WI38 (cell line): ENCODE measurements around the gene GDPD3.
A peak's percentile ranks its signal among the peaks of the same experiment; 100 is the strongest.
"Not testable (repeated sequence)": the region's sequence is repeated elsewhere in the genome, so short reads cannot be mapped to it uniquely, and the experiment has no call there.

ENCODE experiments used
- H3K4me3 ChIP-seq: 2 replicates; pipeline ENCODE4 v1.5.1; 2011; ENCODE audit warnings: low read depth, mild to moderate bottlenecking, control low read depth, low read length
- TF ChIP-seq, protein P1 (sequence below): IDR thresholded peaks from 2 replicates; pipeline ENCODE4 v1.5.1; 2012; ENCODE audit warnings: low read depth, mild to moderate bottlenecking, control low read depth, low read length

Gene GDPD3

GRCh38 chr16:30137897-30138296, 24.6 kb upstream of the GDPD3 start:
- no peak overlapping the region for H3K4me3 ChIP-seq
- TF ChIP-seq, protein P1, sequence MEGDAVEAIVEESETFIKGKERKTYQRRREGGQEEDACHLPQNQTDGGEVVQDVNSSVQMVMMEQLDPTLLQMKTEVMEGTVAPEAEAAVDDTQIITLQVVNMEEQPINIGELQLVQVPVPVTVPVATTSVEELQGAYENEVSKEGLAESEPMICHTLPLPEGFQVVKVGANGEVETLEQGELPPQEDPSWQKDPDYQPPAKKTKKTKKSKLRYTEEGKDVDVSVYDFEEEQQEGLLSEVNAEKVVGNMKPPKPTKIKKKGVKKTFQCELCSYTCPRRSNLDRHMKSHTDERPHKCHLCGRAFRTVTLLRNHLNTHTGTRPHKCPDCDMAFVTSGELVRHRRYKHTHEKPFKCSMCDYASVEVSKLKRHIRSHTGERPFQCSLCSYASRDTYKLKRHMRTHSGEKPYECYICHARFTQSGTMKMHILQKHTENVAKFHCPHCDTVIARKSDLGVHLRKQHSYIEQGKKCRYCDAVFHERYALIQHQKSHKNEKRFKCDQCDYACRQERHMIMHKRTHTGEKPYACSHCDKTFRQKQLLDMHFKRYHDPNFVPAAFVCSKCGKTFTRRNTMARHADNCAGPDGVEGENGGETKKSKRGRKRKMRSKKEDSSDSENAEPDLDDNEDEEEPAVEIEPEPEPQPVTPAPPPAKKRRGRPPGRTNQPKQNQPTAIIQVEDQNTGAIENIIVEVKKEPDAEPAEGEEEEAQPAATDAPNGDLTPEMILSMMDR, result no peak

DNA sequence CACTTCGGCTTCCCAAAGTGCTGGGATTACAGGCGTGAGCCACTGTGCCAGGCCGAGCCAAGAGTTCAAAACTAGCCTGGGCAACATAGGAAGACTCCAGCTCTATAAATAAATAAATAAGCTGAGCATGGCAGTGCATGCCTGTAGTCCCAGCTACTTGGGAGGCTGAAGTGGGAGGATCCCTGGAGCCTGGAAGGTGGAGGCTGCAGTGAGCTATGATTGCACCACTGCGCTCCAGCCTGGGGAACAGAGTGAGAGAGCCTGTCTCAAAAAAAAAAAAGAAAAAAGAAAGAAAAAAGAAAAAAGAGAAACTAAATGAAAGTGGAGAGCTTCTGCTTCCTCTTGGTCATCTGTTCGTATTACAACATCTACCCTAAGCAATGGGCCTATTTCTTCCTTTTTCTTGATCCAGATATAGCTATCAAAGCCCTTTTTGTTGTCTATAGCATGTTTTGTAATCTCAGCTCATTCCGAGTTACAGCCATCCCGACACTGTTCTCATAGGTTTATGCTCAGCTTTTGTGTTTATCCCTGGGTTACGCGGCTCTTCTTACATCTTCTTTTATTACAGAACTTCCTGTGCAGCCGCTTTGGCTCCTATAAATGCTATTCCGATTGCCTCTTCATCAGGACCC, 23.8 kb upstream of the GDPD3 start:
- no peak overlapping the region for H3K4me3 ChIP-seq
- TF ChIP-seq, protein P1, result no peak

DNA sequence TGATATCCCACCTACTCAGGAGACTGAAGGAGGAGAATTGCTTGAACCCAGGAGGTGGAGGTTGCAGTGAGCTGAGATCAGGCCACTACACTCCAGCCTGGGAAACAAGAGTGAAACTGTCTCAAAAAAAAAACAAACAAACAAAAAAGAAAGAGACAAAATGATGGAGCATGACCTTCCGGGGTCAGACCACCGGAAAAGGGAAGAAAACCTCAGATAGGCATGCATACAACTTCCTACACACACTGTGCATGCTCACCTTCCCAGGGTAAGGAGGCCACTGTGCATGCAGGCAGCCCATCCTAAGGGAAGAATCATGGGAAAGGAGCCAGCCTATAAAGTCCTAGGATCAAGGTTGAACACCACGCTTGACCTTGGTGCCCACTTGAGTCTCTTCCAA, 19.3 kb upstream of the GDPD3 start:
- TF ChIP-seq, protein P1, result no peak
- H3K4me3 ChIP-seq, result no peak overlapping the region

- TF ChIP-seq, protein P1, result no peak
Measured at GRCh38 chr16:30131869-30132475, 18.6 kb upstream of the GDPD3 start.

DNA sequence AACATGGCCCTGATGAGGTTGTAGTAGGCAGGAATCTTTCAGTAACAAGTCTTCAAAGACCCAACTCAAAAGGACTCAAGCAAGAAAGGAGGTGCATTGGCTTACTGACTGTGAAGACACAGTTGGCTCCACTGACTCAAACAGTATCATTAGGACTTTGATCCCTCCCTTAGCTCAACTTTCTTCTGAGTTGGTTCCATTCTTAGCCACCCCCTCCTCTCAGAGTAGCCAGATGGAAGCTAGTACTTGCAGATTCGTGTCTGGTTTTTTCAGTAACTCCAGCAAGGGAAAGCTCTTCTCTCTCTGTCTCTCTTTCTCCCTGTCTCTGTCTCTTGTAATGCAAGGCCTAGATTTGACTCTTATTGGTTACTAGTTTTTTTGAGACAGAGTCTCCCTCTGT, 14.7 kb upstream of the GDPD3 start:
- TF ChIP-seq, protein P1, result no peak
- no peak overlapping the region for H3K4me3 ChIP-seq

More at GRCh38 chr16:30131869-30132475, 18.6 kb upstream of the GDPD3 start:
- H3K4me3 ChIP-seq, result no peak overlapping the region

DNA sequence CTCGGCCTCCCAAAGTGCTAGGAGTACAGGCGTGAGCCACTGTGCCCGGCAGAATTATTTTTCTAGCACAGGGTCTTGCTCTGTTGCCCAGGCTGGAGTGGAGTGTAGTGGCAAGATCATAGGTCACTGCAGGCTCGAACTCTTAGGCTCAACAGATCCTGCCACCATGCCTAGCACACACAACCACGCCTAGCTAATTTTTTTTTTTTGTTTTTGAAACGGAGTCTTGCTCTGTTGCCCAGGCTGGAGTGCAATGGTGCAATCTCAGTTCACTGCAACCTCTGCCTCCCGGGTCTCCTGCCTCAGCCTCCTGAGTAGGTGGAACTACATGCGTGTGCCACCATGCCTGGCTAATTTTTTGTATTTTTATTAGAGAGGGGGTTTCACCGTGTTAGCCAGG, 12.4 kb upstream of the GDPD3 start:
- not testable (repeated sequence) for H3K4me3 ChIP-seq

- TF ChIP-seq, protein P1, result no peak
- no peak overlapping the region for H3K4me3 ChIP-seq
Measured at GRCh38 chr16:30124985-30125379, 11.6 kb upstream of the GDPD3 start.

- peak overlapping the region; percentile 85 for H3K4me3 ChIP-seq
- TF ChIP-seq, protein P1, result no peak
Measured at GRCh38 chr16:30122604-30123160, 9.3 kb upstream of the GDPD3 start.
